HEK293 (cell line): ENCODE measurements around the gene SLC44A1.

ENCODE experiments used
- PRDM1 ChIP-seq: fragments of 450-650 bp; formaldehyde crosslinking; IDR thresholded peaks from 2 replicates; pipeline ENCODE4; 2016; ENCODE audit warnings: missing biosample characterization, missing genetic modification characterization
- YY2 ChIP-seq: fragments of 450-650 bp; formaldehyde crosslinking; IDR thresholded peaks from 2 replicates; pipeline ENCODE4 v1.5.1; 2016; ENCODE audit warnings: missing biosample characterization, missing genetic modification characterization
- ZBTB1 ChIP-seq: fragments of 450-650 bp; formaldehyde crosslinking; IDR thresholded peaks from 2 replicates; pipeline ENCODE4 v1.5.1; 2016; ENCODE audit warnings: missing biosample characterization, missing genetic modification characterization
- ZFP41 ChIP-seq: fragments of 450-650 bp; formaldehyde crosslinking; IDR thresholded peaks from 2 replicates; pipeline ENCODE4 v1.5.1; 2016; ENCODE audit warnings: missing biosample characterization, missing genetic modification characterization, borderline replicate concordance
- ZNF155 ChIP-seq: fragments of 450-650 bp; formaldehyde crosslinking; IDR thresholded peaks from 2 replicates; pipeline ENCODE4 v1.5.1; 2016; ENCODE audit warnings: missing biosample characterization, missing genetic modification characterization
- ZNF560 ChIP-seq: fragments of 450-650 bp; formaldehyde crosslinking; IDR thresholded peaks from 2 replicates; pipeline ENCODE4 v1.5.1; 2017; ENCODE audit warnings: missing biosample characterization, missing genetic modification characterization, borderline replicate concordance
- ZNF792 ChIP-seq: fragments of 450-650 bp; formaldehyde crosslinking; IDR thresholded peaks from 2 replicates; pipeline ENCODE4 v1.5.1; 2016; ENCODE audit warnings: missing biosample characterization, missing genetic modification characterization
- TF ChIP-seq, protein P1 (sequence below): fragments of 450-650 bp; formaldehyde crosslinking; IDR thresholded peaks from 2 replicates; pipeline ENCODE4 v1.5.1; 2016; ENCODE audit warnings: missing biosample characterization, missing genetic modification characterization
- TF ChIP-seq, protein P2 (sequence below): IDR thresholded peaks from 2 replicates; pipeline ENCODE4 v1.6.1; 2011; ENCODE audit warnings: mild to moderate bottlenecking, low read depth, low read length, borderline replicate concordance
- TF ChIP-seq, protein P3 (sequence below): fragments of 450-650 bp; formaldehyde crosslinking; IDR thresholded peaks from 2 replicates; pipeline ENCODE4 v1.5.1; 2017; ENCODE audit warnings: missing biosample characterization, missing genetic modification characterization

DNA sequence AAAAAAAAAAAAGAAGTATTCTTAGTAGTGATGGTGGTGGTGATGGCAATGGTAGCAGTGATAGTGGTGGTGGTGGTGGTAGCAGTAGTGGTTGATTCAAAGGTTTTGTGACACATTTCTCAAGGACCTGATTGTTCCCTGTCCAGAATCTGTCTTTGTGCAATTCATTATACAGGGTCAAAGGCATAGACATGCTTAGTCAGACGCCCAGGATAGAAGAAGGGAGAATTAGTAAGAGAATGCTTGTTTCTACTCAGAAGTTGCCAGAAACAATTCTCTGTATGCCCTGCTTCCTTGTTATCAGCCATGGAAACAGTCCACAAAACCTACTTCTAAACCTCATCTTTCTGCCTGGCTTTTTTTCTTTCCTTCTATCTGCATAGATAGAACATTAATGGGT lies 89.4 kb downstream of the SLC44A1 start:
- TF ChIP-seq PRDM1 (tag by site-specific recombination) (no peak), ZBTB1 (tag by site-specific recombination) (no peak), ZFP41 (no peak), ZNF792 (tag by site-specific recombination) (no peak), ZNF155 (no peak), ZNF560 (tag by site-specific recombination) (no peak), YY2 (no peak)
- TF ChIP-seq, protein P1, sequence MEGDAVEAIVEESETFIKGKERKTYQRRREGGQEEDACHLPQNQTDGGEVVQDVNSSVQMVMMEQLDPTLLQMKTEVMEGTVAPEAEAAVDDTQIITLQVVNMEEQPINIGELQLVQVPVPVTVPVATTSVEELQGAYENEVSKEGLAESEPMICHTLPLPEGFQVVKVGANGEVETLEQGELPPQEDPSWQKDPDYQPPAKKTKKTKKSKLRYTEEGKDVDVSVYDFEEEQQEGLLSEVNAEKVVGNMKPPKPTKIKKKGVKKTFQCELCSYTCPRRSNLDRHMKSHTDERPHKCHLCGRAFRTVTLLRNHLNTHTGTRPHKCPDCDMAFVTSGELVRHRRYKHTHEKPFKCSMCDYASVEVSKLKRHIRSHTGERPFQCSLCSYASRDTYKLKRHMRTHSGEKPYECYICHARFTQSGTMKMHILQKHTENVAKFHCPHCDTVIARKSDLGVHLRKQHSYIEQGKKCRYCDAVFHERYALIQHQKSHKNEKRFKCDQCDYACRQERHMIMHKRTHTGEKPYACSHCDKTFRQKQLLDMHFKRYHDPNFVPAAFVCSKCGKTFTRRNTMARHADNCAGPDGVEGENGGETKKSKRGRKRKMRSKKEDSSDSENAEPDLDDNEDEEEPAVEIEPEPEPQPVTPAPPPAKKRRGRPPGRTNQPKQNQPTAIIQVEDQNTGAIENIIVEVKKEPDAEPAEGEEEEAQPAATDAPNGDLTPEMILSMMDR (tag by site-specific recombination): no peak
- TF ChIP-seq, protein P2, sequence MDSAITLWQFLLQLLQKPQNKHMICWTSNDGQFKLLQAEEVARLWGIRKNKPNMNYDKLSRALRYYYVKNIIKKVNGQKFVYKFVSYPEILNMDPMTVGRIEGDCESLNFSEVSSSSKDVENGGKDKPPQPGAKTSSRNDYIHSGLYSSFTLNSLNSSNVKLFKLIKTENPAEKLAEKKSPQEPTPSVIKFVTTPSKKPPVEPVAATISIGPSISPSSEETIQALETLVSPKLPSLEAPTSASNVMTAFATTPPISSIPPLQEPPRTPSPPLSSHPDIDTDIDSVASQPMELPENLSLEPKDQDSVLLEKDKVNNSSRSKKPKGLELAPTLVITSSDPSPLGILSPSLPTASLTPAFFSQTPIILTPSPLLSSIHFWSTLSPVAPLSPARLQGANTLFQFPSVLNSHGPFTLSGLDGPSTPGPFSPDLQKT: no peak
- TF ChIP-seq, protein P3, sequence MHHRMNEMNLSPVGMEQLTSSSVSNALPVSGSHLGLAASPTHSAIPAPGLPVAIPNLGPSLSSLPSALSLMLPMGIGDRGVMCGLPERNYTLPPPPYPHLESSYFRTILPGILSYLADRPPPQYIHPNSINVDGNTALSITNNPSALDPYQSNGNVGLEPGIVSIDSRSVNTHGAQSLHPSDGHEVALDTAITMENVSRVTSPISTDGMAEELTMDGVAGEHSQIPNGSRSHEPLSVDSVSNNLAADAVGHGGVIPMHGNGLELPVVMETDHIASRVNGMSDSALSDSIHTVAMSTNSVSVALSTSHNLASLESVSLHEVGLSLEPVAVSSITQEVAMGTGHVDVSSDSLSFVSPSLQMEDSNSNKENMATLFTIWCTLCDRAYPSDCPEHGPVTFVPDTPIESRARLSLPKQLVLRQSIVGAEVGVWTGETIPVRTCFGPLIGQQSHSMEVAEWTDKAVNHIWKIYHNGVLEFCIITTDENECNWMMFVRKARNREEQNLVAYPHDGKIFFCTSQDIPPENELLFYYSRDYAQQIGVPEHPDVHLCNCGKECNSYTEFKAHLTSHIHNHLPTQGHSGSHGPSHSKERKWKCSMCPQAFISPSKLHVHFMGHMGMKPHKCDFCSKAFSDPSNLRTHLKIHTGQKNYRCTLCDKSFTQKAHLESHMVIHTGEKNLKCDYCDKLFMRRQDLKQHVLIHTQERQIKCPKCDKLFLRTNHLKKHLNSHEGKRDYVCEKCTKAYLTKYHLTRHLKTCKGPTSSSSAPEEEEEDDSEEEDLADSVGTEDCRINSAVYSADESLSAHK: no peak
